Brain microvascular endothelial cell (primary cell): Measurements from ENCODE around the gene DNAJC22.

Source experiments
- DNase-seq: peaks from one replicate; pipeline ENCODE4 v3.0.0-alpha.2; 2020
- H3K27ac ChIP-seq: fragments of 250-450 bp; sonication (Bioruptor Pico); 2 replicates; pipeline ENCODE4 v1.5.1; 2020; ENCODE audit warnings: mild to moderate bottlenecking, moderate library complexity
- H3K27me3 ChIP-seq: fragments of 250-450 bp; sonication (Bioruptor Pico); replicated peaks from 2 replicates; pipeline ENCODE4 v1.5.1; 2020; ENCODE audit warnings: mild to moderate bottlenecking
- H3K36me3 ChIP-seq: fragments of 250-450 bp; sonication (Bioruptor Pico); replicated peaks from 2 replicates; pipeline ENCODE4 v1.5.1; 2020; ENCODE audit warnings: mild to moderate bottlenecking
- H3K4me3 ChIP-seq: 2 replicates; pipeline ENCODE4 v1.5.1; 2011; ENCODE audit warnings: low read depth, mild to moderate bottlenecking, control low read depth, low read length, moderate library complexity
- in situ Hi-C: cut with HindIII; loops from 2 replicates; pipeline ENCODE4 v1.10.0; 2017; ENCODE audit warnings: low sequenced_read_pairs, low pct_ligation_motif_present
- TF ChIP-seq, protein P1 (sequence below): IDR thresholded peaks from 2 replicates; pipeline ENCODE4 v1.5.1; 2011; ENCODE audit warnings: low read depth, mild to moderate bottlenecking, moderate library complexity, low read length, control low read depth, inconsistent platforms; ENCODE audit errors: missing control alignments

Gene DNAJC22

DNA sequence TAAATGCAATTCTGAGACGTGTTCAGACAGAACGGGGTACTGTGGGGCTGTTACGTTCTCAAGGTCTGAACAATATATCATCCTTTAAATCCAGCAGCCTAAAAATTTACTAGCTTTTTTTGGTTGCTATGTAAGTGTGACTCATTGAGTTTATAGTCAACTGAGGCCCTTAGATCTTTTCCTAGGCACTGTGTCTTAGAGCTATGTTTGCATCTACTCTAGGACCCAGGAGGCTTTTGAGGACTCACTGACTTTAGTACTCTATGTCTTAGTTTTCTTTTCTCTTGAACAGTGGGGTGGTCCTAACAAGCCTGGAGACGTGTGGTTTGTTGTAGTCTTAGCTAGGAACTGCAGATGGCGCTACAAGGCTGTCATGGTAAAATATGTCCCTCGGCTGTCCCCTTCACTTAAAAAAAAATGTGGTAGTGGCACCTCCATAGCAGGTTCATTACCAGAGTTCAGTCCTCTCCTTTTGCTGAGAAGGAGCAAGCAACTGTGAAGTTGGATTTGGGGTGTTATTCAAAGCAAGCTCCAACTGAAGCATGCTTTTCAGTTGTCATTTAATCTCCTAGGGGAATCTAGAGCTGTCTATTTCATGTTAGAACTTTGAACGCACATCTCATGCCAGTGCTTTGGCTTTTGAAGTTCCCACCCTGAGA lies 11.9 kb downstream of the DNAJC22 start:
- in situ Hi-C loops, result loop anchor here (25.0 kb wide), 1 partner anchor 154 kb away; no protein-coding TSS in a partner anchor
- TF ChIP-seq, protein P1, sequence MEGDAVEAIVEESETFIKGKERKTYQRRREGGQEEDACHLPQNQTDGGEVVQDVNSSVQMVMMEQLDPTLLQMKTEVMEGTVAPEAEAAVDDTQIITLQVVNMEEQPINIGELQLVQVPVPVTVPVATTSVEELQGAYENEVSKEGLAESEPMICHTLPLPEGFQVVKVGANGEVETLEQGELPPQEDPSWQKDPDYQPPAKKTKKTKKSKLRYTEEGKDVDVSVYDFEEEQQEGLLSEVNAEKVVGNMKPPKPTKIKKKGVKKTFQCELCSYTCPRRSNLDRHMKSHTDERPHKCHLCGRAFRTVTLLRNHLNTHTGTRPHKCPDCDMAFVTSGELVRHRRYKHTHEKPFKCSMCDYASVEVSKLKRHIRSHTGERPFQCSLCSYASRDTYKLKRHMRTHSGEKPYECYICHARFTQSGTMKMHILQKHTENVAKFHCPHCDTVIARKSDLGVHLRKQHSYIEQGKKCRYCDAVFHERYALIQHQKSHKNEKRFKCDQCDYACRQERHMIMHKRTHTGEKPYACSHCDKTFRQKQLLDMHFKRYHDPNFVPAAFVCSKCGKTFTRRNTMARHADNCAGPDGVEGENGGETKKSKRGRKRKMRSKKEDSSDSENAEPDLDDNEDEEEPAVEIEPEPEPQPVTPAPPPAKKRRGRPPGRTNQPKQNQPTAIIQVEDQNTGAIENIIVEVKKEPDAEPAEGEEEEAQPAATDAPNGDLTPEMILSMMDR, result peak; percentile 88
- Histone ChIP-seq H3K4me3 (no peak overlapping the region), H3K27me3 (no peaks in the 10 kb centered on the region), H3K36me3 (no peaks in the 10 kb centered on the region), H3K27ac (no peak overlapping the region)
- peak; percentile 59 for DNase-seq

GRCh38 chr12:49359671-49360070 lies 13.0 kb downstream of the DNAJC22 start:
- Histone ChIP-seq H3K27me3 (no peaks in the 10 kb centered on the region), H3K4me3 (no peak overlapping the region), H3K27ac (no peak overlapping the region), H3K36me3 (no peaks in the 10 kb centered on the region)
- in situ Hi-C loops, result loop anchor here (25.0 kb wide), 1 partner anchor 153 kb away; no protein-coding TSS in a partner anchor
- DNase-seq, result no peak
- TF ChIP-seq, protein P1, result no peak

- H3K27me3 ChIP-seq, result no peaks in the 10 kb centered on the region
- H3K36me3 ChIP-seq, result no peaks in the 10 kb centered on the region
- in situ Hi-C loops, result loop anchor here (25.0 kb wide), 1 partner anchor 150 kb away; no protein-coding TSS in a partner anchor
- no peak for DNase-seq
- no peak overlapping the region for H3K4me3 ChIP-seq
- TF ChIP-seq, protein P1, result no peak
- H3K27ac ChIP-seq, result no peak overlapping the region
Measured at GRCh38 chr12:49362077-49362476, 15.4 kb downstream of the DNAJC22 start.

DNA sequence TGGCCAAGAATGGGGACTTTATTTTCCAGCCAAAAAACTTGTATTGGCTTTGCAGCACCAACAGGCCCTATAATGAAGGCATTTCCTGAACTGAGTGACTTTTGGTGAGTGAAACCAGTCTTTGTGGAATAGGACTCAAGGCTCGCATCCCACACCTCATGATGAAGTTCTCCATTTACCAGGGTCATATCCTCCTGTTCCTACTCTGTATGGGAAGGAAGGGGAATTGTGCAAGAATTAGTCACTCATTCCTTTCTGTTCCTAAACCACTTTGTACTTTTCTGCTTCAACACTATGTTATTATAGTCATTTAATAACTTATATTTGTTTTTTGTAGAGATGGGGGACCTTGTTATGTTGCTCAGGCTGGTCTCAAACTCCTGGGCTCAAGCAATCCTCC lies 18.3 kb downstream of the DNAJC22 start:
- Histone ChIP-seq H3K27ac (peak overlapping the region; percentile 94), H3K27me3 (no peaks in the 10 kb centered on the region)
- in situ Hi-C loops, result loop anchor here (25.0 kb wide), 1 partner anchor 147 kb away; no protein-coding TSS in a partner anchor

DNA sequence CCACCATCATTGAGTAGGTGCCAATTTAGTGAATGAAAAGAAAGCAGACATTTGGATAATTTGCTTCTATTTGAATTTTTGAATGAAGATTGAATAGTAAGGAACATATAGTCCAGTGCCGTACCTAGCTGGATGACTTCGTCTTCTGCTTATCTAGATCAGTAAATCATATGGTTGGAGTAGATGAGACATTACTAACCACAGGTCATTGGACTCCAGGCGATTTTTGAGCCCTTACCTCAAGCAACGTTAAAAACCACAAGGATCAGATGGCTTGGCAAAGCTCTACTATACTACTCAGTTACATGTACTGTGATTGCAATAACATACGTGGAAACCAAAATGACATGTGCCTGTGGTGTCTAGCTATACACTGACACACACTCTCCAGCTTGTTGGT lies 18.9 kb downstream of the DNAJC22 start:
- peak; percentile 82 for DNase-seq
- in situ Hi-C loops, result loop anchor here (25.0 kb wide), 1 partner anchor 147 kb away; no protein-coding TSS in a partner anchor
- Histone ChIP-seq H3K4me3 (no peak overlapping the region), H3K27ac (peak overlapping the region; percentile 94), H3K27me3 (no peaks in the 10 kb centered on the region), H3K36me3 (no peaks in the 10 kb centered on the region)
- TF ChIP-seq, protein P1, result no peak

More for the DNA sequence above, 18.3 kb downstream of the DNAJC22 start:
- DNase-seq, result peak; percentile 56
- TF ChIP-seq, protein P1, result no peak
- Histone ChIP-seq H3K4me3 (no peak overlapping the region), H3K36me3 (no peaks in the 10 kb centered on the region)
